ENCODE data around the gene TUBG1.
A peak's percentile ranks its signal among the peaks of the same experiment; 100 is the strongest.

DNA sequence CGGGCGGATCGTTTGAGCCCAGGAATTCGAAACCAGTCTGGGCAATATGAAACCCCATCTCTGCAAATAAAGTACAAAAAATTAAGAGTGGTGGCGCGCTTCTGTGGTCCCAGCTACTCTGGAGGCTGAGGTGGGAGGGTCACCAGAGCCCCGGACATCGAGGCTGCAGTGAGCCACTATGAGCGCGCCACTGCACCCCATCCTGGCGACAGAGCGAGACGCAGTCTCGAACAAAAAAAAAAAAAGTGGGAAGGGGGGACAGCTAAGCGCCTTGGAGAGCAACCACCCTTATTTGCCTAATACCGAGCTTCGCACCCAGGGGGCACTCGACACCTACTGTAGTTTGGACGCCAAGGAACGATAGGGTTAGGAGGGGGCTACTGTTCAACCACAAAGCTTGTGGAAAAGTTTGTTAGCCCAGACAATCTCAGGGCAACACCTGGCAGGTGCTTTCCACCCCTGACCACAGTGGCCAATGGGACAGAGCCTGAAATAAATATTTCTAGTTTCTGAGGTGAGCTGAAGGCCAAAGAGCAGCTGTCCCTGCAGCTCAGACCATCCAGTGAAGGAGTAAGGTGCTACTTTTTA, 31.1 kb upstream of the TUBG1 start:
- TF ChIP-seq, protein P1, sequence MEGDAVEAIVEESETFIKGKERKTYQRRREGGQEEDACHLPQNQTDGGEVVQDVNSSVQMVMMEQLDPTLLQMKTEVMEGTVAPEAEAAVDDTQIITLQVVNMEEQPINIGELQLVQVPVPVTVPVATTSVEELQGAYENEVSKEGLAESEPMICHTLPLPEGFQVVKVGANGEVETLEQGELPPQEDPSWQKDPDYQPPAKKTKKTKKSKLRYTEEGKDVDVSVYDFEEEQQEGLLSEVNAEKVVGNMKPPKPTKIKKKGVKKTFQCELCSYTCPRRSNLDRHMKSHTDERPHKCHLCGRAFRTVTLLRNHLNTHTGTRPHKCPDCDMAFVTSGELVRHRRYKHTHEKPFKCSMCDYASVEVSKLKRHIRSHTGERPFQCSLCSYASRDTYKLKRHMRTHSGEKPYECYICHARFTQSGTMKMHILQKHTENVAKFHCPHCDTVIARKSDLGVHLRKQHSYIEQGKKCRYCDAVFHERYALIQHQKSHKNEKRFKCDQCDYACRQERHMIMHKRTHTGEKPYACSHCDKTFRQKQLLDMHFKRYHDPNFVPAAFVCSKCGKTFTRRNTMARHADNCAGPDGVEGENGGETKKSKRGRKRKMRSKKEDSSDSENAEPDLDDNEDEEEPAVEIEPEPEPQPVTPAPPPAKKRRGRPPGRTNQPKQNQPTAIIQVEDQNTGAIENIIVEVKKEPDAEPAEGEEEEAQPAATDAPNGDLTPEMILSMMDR (IDR thresholded peaks at IDR 0.05; ENCODE audit: low read depth, low read length): peak; percentile 82
- TF ChIP-seq POLR2A (IDR thresholded peaks at IDR 0.05; ENCODE audit: extremely low read depth, insufficient read length) (peak; percentile 21), MYC (IDR thresholded peaks at IDR 0.05; ENCODE audit: low read depth, low read length) (peak; percentile 51; the same call in 1 of the 2 replicates)
